D721Med (cell line): ENCODE measurements around the gene UGT1A5.

ENCODE experiments used
- DNase-seq: peaks from one replicate; pipeline ENCODE4 v3.0.0; 2011; ENCODE audit warnings: low spot score; ENCODE audit not compliant: insufficient read length
- FAIRE-seq: peaks from 2 replicates; lab custom pipeline; 2011; peaks lifted over from hg19 to GRCh38; lab: Jason Lieb, UNC
- CTCF ChIP-seq: IDR thresholded peaks from 2 replicates; pipeline ENCODE4 v1.5.1; 2012; ENCODE audit warnings: mild to moderate bottlenecking, control low read depth; ENCODE audit not compliant: insufficient read depth; ENCODE audit errors: missing control alignments

Gene UGT1A5

GRCh38 chr2:233712611-233713261 is at the start of gene UGT1A5:
Gene UGT1A5 (plus strand): TSS chr2:233712907. CDS start chr2:233712992, 85 bp downstream.
- TF ChIP-seq CTCF, result no peak
- no peak for FAIRE-seq
- no peak for DNase-seq

GRCh38 chr2:233663911-233664310 is 48.8 kb upstream of the UGT1A5 start:
- TF ChIP-seq CTCF, result no peak
- DNase-seq, result no peak
- FAIRE-seq, result no peak

- no peak for DNase-seq
- FAIRE-seq, result no peak
These were observed 44.0 kb upstream of the UGT1A5 start for GRCh38 chr2:233668605-233669260.

GRCh38 chr2:233671290-233672161 is 41.2 kb upstream of the UGT1A5 start, which contains the start of gene UGT1A9:
Gene UGT1A9 (plus strand): TSS chr2:233671898. CDS start chr2:233671935, 37 bp downstream.
- DNase-seq (no peak), FAIRE-seq (no peak)
- TF ChIP-seq CTCF, result no peak

More at GRCh38 chr2:233668605-233669260, 44.0 kb upstream of the UGT1A5 start:
- TF ChIP-seq CTCF, result no peak

GRCh38 chr2:233672886-233673285 is 39.8 kb upstream of the UGT1A5 start:
- FAIRE-seq (no peak), DNase-seq (no peak)
- TF ChIP-seq CTCF, result no peak

GRCh38 chr2:233673896-233674295 is 38.8 kb upstream of the UGT1A5 start:
- DNase-seq (no peak), FAIRE-seq (no peak)
- no peak for TF ChIP-seq CTCF
